MG63 (cell line): ENCODE data around the gene NUP210L. TPM values are rescaled to one million over a fixed set of nuclear protein-coding genes. Genes with fewer than 3 reads are reported as not detected.
A peak's percentile ranks its signal among the peaks of the same experiment; 100 is the strongest.
"Not testable (repeated sequence)": the region's sequence is repeated elsewhere in the genome, so short reads cannot be mapped to it uniquely, and the experiment has no call there.

Source experiments
- DNase-seq: peaks from one replicate; pipeline ENCODE4 v3.0.0-alpha.2; 2020
- H3K27me3 ChIP-seq: fragments of 250-450 bp; sonication (Bioruptor Pico); 2 replicates; pipeline ENCODE4 v1.5.1; 2020; ENCODE audit warnings: mild to moderate bottlenecking, moderate library complexity
- H3K36me3 ChIP-seq: fragments of 250-450 bp; sonication (Bioruptor Pico); 2 replicates; pipeline ENCODE4 v1.5.1; 2020; ENCODE audit warnings: mild to moderate bottlenecking, moderate library complexity
- H3K4me3 ChIP-seq: fragments of 250-450 bp; sonication (Bioruptor Pico); 2 replicates; pipeline ENCODE4 v1.5.1; 2020; ENCODE audit warnings: mild to moderate bottlenecking, moderate library complexity
- H3K9me3 ChIP-seq: fragments of 250-450 bp; sonication (Bioruptor Pico); 2 replicates; pipeline ENCODE4 v1.5.1; 2020; ENCODE audit warnings: mild to moderate bottlenecking, moderate library complexity
- total RNA-seq: library from RNA; depleted of rRNA; stranded (reverse); fragments of >200 nt; shearing (Covaris generic); gene quantifications from 2 replicates; pipeline ENCODE4 v1.2.3, GENCODE V29; 2014; ENCODE audit warnings: low replicate concordance

NUP210L gene
- total RNA-seq, 1 experiment from 2014 or later, result not detected

- Histone ChIP-seq H3K9me3 (peaks cover 7% of the 10 kb centered on the region; the same call in 1 of the 2 replicates), H3K27me3 (no peaks in the 10 kb centered on the region; the same call in 1 of the 2 replicates), H3K36me3 (no peaks in the 10 kb centered on the region), H3K4me3 (no peak overlapping the region)
- no peak for DNase-seq
These were observed 73.3 kb downstream of the NUP210L start for GRCh38 chr1:154081386-154082126.

DNA sequence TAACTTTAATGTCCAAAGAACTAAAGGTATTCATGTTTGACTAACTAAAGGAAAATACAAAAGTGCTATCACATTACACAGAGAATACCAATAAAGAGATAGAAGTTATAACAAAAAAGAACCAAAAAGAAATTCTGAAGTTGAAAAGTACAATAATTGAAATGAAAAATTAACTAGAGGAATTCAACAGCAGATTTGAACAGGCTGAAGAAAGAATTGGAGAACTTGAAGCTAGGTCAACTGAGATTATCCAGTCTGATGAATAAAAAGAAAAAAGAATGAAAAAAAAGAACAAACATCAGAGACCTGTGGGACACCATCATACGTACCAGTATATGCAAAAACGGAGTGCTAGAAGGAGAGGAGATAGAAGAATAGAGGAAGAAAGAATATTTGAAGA is 78.5 kb downstream of the NUP210L start:
- peaks cover 2% of the 10 kb centered on the region; the same call in 1 of the 2 replicates for H3K27me3 ChIP-seq
- H3K4me3 ChIP-seq, result no peak overlapping the region
- H3K36me3 ChIP-seq, result no peaks in the 10 kb centered on the region
- no peak for DNase-seq
- peaks cover 9% of the 10 kb centered on the region; the same call in 1 of the 2 replicates for H3K9me3 ChIP-seq

DNA sequence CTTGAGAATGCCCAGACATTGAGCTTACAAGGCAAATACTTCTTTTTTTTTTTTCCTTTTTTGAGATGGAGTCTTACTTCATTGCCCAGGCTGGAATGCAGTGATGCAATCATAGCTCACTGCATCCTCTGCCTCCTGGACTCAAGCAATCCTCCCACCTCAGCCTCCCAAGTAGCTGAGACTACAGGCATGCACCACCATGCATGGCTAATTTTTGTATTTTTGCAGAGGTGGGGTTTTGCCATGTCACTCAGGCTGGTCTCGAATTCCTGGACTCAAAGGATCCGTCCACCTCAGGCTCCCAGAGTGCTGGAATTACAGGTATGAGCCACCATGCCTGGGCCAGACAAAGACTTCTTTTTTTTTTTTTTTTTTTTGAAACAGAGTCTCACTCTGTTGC is 79.1 kb downstream of the NUP210L start:
- peaks cover 3% of the 10 kb centered on the region; the same call in 1 of the 2 replicates for H3K27me3 ChIP-seq
- H3K4me3 ChIP-seq, result no peak overlapping the region
- peaks cover 9% of the 10 kb centered on the region; the same call in 1 of the 2 replicates for H3K9me3 ChIP-seq
- no peak for DNase-seq
- no peaks in the 10 kb centered on the region for H3K36me3 ChIP-seq

DNA sequence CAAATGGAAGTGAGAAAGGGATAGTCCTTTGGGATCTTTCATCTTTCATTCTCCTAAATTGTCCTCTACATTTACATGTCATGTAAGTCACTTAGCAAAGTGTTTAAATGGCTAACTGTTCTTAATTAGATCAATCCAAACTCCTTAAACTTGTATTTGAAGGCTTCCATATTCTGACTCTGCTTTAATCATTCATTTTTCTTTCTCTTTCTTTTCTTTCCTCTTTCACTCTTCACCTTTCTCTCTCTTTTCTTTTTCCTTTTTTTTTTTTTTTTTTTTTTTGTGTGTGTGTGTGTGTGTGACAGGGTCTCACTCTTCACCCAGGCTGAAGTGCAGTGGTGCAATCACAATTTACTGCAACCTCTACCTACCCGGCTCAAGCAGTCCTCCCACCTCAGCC is 92.6 kb downstream of the NUP210L start:
- H3K9me3 ChIP-seq, result no peaks in the 10 kb centered on the region; the same call in 1 of the 2 replicates
- H3K36me3 ChIP-seq, result no peaks in the 10 kb centered on the region
- no peak for DNase-seq
- H3K4me3 ChIP-seq, result no peak overlapping the region
- H3K27me3 ChIP-seq, result peaks cover 11% of the 10 kb centered on the region; the same call in 1 of the 2 replicates

GRCh38 chr1:154047436-154047835 is 107.4 kb downstream of the NUP210L start:
- DNase-seq, H3K36me3 ChIP-seq, H3K9me3 ChIP-seq, H3K4me3 ChIP-seq: not testable (repeated sequence)
- peaks cover 20% of the 10 kb centered on the region for H3K27me3 ChIP-seq

GRCh38 chr1:154033697-154034096 is 121.2 kb downstream of the NUP210L start:
- not testable (repeated sequence) for H3K9me3 ChIP-seq, H3K4me3 ChIP-seq, H3K27me3 ChIP-seq

DNA sequence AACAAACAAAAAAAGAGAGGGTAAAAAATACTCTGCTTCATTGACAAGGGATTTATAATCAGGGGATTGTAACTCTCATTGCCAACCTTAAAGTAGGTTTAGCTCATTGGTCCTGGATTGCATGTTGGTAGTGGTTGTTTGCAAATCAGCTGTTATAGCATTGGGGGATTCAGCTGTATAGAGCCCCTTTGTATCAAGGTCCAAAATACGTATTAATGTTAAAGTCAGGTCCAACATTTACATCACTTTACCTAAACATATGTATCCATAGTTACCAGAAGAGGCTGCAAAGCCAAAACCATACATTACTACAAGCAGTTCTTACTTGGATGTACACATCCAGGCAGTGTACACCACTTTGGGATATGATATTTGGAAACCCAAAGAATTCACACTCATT is 134.9 kb downstream of the NUP210L start:
- no peak for DNase-seq
- Histone ChIP-seq H3K36me3 (no peaks in the 10 kb centered on the region), H3K9me3 (no peaks in the 10 kb centered on the region), H3K27me3 (no peaks in the 10 kb centered on the region), H3K4me3 (no peak overlapping the region)

More at GRCh38 chr1:154033697-154034096, 121.2 kb downstream of the NUP210L start:
- DNase-seq, H3K36me3 ChIP-seq: not testable (repeated sequence)

- Histone ChIP-seq H3K9me3 (no peaks in the 10 kb centered on the region), H3K27me3 (no peaks in the 10 kb centered on the region), H3K4me3 (no peak overlapping the region), H3K36me3 (no peaks in the 10 kb centered on the region)
- DNase-seq, result no peak
These were observed 135.6 kb downstream of the NUP210L start for GRCh38 chr1:154019269-154019668.

DNA sequence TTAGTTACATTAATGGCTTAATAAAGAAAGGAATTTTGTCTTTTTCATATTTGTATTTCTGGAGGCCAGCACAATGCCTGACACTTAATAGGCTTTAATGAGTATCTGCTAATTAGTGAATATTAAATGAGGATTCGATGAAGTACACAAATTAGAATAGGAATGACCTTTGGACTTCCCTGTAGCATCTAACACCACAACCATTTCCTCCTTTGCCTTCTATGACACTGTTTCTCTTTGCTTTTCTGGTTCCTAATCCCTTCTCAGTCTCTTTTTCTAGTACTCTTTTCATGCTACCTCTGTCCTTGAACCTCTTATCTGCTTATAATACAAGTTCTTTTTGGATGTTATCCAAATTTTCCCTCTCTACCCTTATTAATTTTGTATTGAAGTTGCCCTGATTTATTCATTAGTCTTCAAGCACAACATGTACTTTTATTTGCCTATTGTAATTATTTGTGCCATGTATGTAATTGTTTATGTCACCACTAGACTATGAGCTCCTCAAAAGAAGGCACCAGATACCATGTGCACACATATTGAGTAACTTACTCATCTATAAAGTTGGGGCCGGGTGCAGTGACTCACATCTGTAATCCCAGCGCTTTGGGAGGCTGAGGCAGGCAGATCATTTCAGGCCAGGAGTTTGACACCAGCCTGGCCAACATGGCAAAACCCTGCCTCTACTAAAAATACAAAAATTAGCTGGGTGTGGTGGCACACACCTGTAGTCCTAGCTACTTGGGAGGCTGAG is 140.5 kb downstream of the NUP210L start:
- no peaks in the 10 kb centered on the region for H3K27me3 ChIP-seq
- H3K36me3 ChIP-seq, result no peaks in the 10 kb centered on the region
- no peak overlapping the region for H3K4me3 ChIP-seq
- DNase-seq, result peak; percentile 75
- H3K9me3 ChIP-seq, result no peaks in the 10 kb centered on the region

GRCh38 chr1:154012543-154012942 is 142.3 kb downstream of the NUP210L start:
- not testable (repeated sequence) for H3K36me3 ChIP-seq, H3K4me3 ChIP-seq, DNase-seq, H3K9me3 ChIP-seq, H3K27me3 ChIP-seq

DNA sequence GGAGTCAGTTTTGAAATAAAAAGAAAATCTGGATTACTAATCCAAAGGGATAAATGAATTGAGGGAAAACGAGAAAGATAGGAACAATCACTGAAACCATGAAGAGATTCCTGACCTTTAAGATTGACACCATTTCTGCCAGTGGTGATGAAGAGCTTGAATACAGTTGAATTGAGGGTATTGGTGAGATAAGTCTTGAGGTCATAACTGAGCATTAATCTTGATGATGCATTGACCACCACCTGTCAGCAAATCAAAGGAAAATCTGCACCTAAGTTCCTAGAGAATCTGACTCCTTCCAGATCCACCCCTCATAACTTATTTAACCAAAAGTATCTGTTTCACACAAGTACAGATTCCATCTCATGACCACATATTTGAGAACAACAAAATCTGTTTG is 142.7 kb downstream of the NUP210L start:
- H3K4me3 ChIP-seq, result no peak overlapping the region
- no peaks in the 10 kb centered on the region for H3K27me3 ChIP-seq
- DNase-seq, result no peak
- no peaks in the 10 kb centered on the region for H3K9me3 ChIP-seq
- H3K36me3 ChIP-seq, result no peaks in the 10 kb centered on the region

GRCh38 chr1:154006136-154006535 is 148.7 kb downstream of the NUP210L start:
- Histone ChIP-seq H3K27me3 (no peaks in the 10 kb centered on the region), H3K4me3 (no peak overlapping the region), H3K36me3 (no peaks in the 10 kb centered on the region), H3K9me3 (no peaks in the 10 kb centered on the region)
- DNase-seq, result no peak

DNA sequence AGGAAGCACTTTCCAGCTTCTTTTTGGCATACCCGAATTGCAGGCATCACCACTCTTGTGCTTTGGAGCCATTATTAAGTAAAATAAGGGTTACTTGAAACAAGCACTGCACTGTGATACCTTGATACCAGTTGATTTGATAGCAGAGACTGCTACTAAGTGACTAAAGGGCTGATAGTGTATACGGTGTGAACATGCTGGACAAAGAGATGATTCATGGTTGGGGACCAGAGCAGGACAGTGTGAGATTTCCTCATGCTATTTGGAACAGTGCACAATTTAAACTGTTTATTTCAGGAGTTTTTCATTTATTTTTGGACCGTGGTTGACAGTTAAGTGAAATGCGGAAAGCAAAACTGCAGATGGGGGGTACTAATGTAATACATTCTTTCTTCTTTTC is 154.5 kb downstream of the NUP210L start:
- peaks cover 3% of the 10 kb centered on the region; the same call in 1 of the 2 replicates for H3K36me3 ChIP-seq
- DNase-seq, result no peak
- H3K4me3 ChIP-seq, result no peak overlapping the region

GRCh38 chr1:153996882-153997281 is 158.0 kb downstream of the NUP210L start:
- DNase-seq, H3K27me3 ChIP-seq, H3K4me3 ChIP-seq, H3K9me3 ChIP-seq: not testable (repeated sequence)
- H3K36me3 ChIP-seq, result peaks cover 38% of the 10 kb centered on the region

More for the DNA sequence above, 154.5 kb downstream of the NUP210L start:
- H3K27me3 ChIP-seq, result no peaks in the 10 kb centered on the region
- no peaks in the 10 kb centered on the region for H3K9me3 ChIP-seq

GRCh38 chr1:153995640-153996039 is 159.2 kb downstream of the NUP210L start:
- Histone ChIP-seq H3K9me3 (no peaks in the 10 kb centered on the region), H3K36me3 (peaks cover 50% of the 10 kb centered on the region), H3K4me3 (no peak overlapping the region), H3K27me3 (no peaks in the 10 kb centered on the region)
- no peak for DNase-seq

- DNase-seq, result no peak
- H3K4me3 ChIP-seq, result no peak overlapping the region
- H3K9me3 ChIP-seq, result no peaks in the 10 kb centered on the region
- no peaks in the 10 kb centered on the region for H3K27me3 ChIP-seq
- H3K36me3 ChIP-seq, result peaks cover 51% of the 10 kb centered on the region
These were observed 159.7 kb downstream of the NUP210L start for GRCh38 chr1:153995202-153995601.

DNA sequence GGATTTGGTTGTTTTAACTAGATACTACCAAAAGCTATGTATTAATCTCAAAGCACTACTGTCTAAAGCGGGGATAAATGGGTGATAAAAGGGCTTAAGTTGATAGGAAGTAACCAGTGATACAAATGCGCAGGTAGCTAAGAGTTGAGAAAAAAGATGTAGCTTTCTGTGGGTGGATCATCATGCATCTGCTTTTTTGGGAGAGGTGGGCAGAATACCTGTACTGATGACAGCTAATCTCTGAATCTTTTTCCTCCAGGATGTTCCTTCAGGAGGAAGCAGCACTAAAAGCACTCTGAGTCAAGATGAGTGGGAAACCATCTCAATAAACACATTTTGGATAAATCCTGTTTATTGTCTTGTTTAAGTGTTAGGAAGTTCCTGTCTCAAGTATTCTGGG is 163.1 kb downstream of the NUP210L start:
- peaks cover 51% of the 10 kb centered on the region for H3K36me3 ChIP-seq

More for the DNA sequence above, 163.1 kb downstream of the NUP210L start:
- no peaks in the 10 kb centered on the region for H3K27me3 ChIP-seq
- DNase-seq, result no peak
- H3K9me3 ChIP-seq, result no peaks in the 10 kb centered on the region
- peak overlapping the region; percentile 96 for H3K4me3 ChIP-seq
